DOHH2 (cell line): ENCODE data around the gene DPEP3.

ENCODE experiments used
- CTCF ChIP-seq: fragments of 200-600 bp; sonication (generic); IDR thresholded peaks from one replicate; pipeline ENCODE4 v1.5.1; 2014; ENCODE audit warnings: antibody characterized with exemption, mild to moderate bottlenecking, low read depth, low read length; ENCODE audit not compliant: poor library complexity, severe bottlenecking
- EZH2phosphoT487 ChIP-seq: fragments of 200-600 bp; sonication (generic); IDR thresholded peaks from 2 replicates; pipeline ENCODE4 v1.6.1; 2017; ENCODE audit warnings: borderline replicate concordance, mild to moderate bottlenecking, antibody characterized with exemption, low read length, moderate library complexity, mixed read lengths

- no peak for TF ChIP-seq CTCF
- TF ChIP-seq EZH2phosphoT487, result no peak
Observed at GRCh38 chr16:67943256-67943618, 37.1 kb downstream of the DPEP3 start.
